GM21515 (cell line): ENCODE results near the gene LRRC8D.
"Not testable (repeated sequence)": the region's sequence is repeated elsewhere in the genome, so short reads cannot be mapped to it uniquely, and the experiment has no call there.

Experiments used
- ATAC-seq: cut with Tn5 transposase; IDR thresholded peaks from one replicate; pipeline ENCODE4 v1.9.1; 2021; ENCODE audit not compliant: unreplicated experiment

The LRRC8D gene

GRCh38 chr1:89982846-89983245 is 162.0 kb downstream of the LRRC8D start:
- ATAC-seq: not testable (repeated sequence)

GRCh38 chr1:89984564-89985116 is 163.8 kb downstream of the LRRC8D start:
- not testable (repeated sequence) for ATAC-seq

GRCh38 chr1:89986020-89986419 is 165.2 kb downstream of the LRRC8D start:
- no peak for ATAC-seq
